ENCODE results near the gene CCL5.

Gene CCL5

DNA sequence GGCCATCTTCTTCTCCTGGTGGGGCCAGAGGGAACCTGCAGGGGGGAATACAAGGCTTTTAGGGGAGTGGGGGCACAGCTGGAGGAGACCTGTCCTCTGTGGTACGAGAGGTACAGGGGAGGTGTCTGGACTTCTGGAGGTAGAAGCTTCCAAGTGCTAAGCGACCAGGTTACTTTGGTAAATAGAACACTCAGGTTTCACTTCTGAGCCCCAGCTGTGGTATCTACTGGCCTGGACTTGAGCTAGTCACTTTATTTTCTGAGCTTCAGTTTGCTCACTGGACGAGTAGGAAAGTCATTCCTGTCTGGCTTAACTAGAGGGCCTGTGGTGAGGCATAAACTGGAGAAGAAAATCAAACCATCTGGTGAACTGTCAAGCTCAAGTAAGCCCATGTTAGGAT lies 11.4 kb downstream of the CCL5 start, which contains the start of gene HEATR9:
HEATR9 (minus strand) TSS at position 155 of the 400 bp plus-strand sequence; CDS start at position 6, 149 bp downstream.
- TF ChIP-seq, protein P1, sequence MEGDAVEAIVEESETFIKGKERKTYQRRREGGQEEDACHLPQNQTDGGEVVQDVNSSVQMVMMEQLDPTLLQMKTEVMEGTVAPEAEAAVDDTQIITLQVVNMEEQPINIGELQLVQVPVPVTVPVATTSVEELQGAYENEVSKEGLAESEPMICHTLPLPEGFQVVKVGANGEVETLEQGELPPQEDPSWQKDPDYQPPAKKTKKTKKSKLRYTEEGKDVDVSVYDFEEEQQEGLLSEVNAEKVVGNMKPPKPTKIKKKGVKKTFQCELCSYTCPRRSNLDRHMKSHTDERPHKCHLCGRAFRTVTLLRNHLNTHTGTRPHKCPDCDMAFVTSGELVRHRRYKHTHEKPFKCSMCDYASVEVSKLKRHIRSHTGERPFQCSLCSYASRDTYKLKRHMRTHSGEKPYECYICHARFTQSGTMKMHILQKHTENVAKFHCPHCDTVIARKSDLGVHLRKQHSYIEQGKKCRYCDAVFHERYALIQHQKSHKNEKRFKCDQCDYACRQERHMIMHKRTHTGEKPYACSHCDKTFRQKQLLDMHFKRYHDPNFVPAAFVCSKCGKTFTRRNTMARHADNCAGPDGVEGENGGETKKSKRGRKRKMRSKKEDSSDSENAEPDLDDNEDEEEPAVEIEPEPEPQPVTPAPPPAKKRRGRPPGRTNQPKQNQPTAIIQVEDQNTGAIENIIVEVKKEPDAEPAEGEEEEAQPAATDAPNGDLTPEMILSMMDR (IDR thresholded peaks at IDR 0.05) = no peak
- H3K4me3 ChIP-seq = no peak within 1 kb of the TSS
- no peaks in the 10 kb centered on the region for H3K9me3 ChIP-seq
- H3K4me1 ChIP-seq = peaks cover 0 to 10% (median 0%) of the 10 kb centered on the region in 4 donors
- H3K36me3 ChIP-seq = peaks cover 0 to 6% (median 0%) of the 10 kb centered on the region in 3 donors
- intact Hi-C loops (cut with DNase I; ENCODE audit: low total_unique reads) = no loop called here
- H3K27me3 ChIP-seq = no peaks in the 10 kb centered on the region
- DNase-seq = no peak
- no peak within 1 kb of the TSS for H3K27ac ChIP-seq

DNA sequence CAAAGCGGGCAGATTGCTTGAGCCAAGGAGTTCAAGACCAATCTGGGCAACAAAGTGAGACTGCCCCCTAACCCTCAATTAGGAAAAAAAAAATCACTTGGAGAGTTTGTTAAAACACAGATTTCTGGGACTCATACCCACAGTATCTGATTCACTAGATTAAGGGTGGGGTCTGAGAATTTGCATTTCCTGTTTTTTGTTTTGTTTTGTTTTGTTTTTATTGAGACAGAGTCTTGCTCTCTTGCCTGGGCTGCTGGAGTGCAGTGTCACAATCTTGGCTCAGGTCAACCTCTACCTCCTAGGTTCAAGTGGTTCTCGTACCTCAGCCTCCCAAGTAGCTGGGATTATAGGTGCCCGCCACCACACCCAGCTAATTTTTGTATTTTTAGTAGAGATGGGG lies 12.6 kb downstream of the CCL5 start:
- no peak for DNase-seq
- intact Hi-C loops (cut with DNase I; ENCODE audit: low total_unique reads) = no loop called here
- Histone ChIP-seq H3K9me3 (no peaks in the 10 kb centered on the region), H3K4me3 (no peak overlapping the region), H3K36me3 (peaks cover 0 to 6% (median 0%) of the 10 kb centered on the region in 3 donors), H3K27me3 (no peaks in the 10 kb centered on the region), H3K27ac (no peak overlapping the region), H3K4me1 (peaks cover 0 to 10% (median 0%) of the 10 kb centered on the region in 4 donors)
- TF ChIP-seq, protein P1 (IDR thresholded peaks at IDR 0.05) = no peak

DNA sequence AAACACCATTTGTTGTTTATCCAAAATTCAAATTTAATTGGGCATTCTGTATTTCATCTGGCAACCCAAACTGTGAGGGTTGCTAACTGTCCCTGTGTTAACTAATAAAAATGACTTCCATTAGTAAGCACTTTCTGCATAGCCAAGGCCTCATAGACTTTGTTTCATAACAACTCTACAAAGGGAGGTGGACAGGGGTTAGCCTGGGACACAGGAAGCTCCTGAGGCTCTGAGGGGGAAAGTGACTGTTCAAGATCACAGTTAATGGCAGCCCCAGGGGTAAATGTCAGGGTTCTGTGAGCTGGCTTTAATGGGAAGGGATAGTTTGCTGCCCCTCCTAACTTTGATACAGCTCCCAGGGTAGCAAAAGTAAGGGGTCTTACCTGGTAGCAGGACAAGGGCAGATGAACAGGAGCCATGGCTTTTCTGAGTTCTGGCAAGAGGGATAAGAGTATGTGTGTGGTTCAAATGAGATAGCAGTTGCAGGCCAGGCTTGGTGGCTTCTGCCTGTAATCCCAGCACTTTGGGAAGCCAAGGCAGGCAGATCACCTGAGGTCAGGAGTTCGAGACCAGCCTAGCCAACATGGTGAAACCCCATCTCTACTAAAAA lies 13.7 kb downstream of the CCL5 start:
- no peaks in the 10 kb centered on the region for H3K27me3 ChIP-seq
- H3K36me3 ChIP-seq = peaks cover 0 to 6% (median 0%) of the 10 kb centered on the region in 3 donors
- intact Hi-C loops (cut with DNase I; ENCODE audit: low total_unique reads) = no loop called here
- H3K4me1 ChIP-seq = peaks cover 0 to 10% (median 0%) of the 10 kb centered on the region in 4 donors
- no peak overlapping the region for H3K27ac ChIP-seq
- no peak for DNase-seq
- TF ChIP-seq, protein P1 (IDR thresholded peaks at IDR 0.05) = no peak
- H3K9me3 ChIP-seq = no peaks in the 10 kb centered on the region
- H3K4me3 ChIP-seq = no peak overlapping the region

DNA sequence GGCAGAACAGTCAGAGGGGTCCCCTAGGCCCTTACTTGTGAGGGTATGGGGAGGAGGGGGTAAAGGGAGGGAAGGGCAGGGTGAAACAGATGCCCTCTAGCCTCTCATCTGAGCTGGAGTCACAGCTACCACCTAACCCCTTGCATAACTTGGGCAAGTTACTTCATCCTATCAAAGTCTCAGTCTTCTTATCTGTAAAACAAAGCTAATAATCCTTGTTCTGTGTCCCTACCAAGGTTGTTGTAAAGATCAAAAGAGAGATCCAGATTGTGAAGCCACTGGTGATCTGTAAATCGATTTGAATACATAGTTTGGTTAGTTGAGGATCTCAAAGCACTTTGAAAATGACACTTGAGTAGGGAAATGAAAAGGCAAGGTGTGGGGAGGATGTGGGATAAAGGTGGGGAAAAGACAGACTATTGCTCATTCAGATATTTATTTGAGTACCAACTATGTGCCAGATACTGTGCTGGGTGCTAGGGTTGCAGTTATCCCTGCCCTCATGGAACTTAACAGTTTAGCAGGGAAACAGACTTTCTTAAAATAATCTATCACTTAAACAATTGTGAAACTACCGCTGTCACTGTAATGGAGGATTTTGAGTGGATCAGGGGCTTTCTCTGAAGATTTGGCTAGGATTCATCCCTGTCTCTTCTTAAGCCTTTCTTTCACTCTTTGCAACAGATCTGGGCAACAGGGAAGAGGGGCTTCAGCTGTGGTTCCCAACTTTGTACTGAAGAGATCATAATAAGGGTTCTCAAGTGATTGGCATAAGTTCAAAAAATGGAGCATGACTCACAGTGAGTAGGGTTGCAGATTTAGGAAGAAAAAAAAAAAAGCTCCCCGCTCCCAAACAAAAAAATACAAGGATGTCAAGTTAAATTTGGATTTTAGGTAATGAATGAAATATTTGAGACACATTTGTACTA lies 14.5 kb downstream of the CCL5 start:
- intact Hi-C loops (cut with DNase I; ENCODE audit: low total_unique reads) = no loop called here
- TF ChIP-seq, protein P1 (IDR thresholded peaks at IDR 0.05) = no peak
- Histone ChIP-seq H3K27ac (no peak overlapping the region), H3K36me3 (peaks cover 0 to 6% (median 0%) of the 10 kb centered on the region in 3 donors), H3K27me3 (no peaks in the 10 kb centered on the region), H3K4me1 (peaks cover 0 to 10% (median 0%) of the 10 kb centered on the region in 4 donors), H3K4me3 (no peak overlapping the region), H3K9me3 (no peaks in the 10 kb centered on the region)
- no peak for DNase-seq

DNA sequence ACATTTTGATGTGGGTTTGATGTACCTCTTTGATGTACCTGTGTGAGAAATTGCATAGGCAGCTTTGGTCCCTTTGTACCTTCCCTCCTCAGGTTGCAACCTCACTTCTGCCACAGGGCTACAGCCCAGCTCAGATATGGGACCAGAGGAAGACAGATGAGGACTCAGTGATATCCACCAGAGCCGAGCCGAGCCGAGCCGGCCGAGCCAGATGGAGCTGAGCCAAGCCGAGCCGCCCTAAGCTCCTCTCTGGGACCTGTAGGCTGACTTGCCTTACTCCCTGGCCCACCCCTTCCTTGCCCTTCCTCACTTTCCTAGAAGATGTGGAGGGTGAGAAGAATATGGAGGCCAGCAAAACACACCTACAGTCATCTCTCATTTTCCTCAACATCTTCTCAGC lies 15.3 kb downstream of the CCL5 start:
- intact Hi-C loops (cut with DNase I; ENCODE audit: low total_unique reads) = no loop called here
- H3K4me1 ChIP-seq = peaks cover 0 to 10% (median 0%) of the 10 kb centered on the region in 4 donors
- TF ChIP-seq, protein P1 (IDR thresholded peaks at IDR 0.05) = no peak
- H3K36me3 ChIP-seq = peaks cover 0 to 6% (median 0%) of the 10 kb centered on the region in 3 donors
- no peaks in the 10 kb centered on the region for H3K9me3 ChIP-seq
- no peak overlapping the region for H3K27ac ChIP-seq
- H3K4me3 ChIP-seq = no peak overlapping the region
- DNase-seq = no peak
- H3K27me3 ChIP-seq = no peaks in the 10 kb centered on the region

Data from tibial artery (tissue), 4 donors.